A204.1 (cell line): ENCODE results near the gene WBP2NL.

Experiments
- FAIRE-seq: peaks from 2 replicates; lab custom pipeline; 2012; peaks lifted over from hg19 to GRCh38; lab: Jason Lieb, UNC

WBP2NL gene

GRCh38 chr22:42072606-42073330 lies 74.2 kb downstream of the WBP2NL start:
- no peak for FAIRE-seq

GRCh38 chr22:42073621-42074041 lies 75.0 kb downstream of the WBP2NL start:
- FAIRE-seq = no peak

GRCh38 chr22:42074132-42074811 lies 75.7 kb downstream of the WBP2NL start, which contains the start of gene PHETA2:
Gene PHETA2, plus strand, starts transcription at chr22:42074248. Its CDS starts 3,046 bp downstream, at chr22:42077294.
- FAIRE-seq = no peak

GRCh38 chr22:42074846-42075676 lies 76.5 kb downstream of the WBP2NL start:
- no peak for FAIRE-seq

GRCh38 chr22:42076764-42077485 lies 78.3 kb downstream of the WBP2NL start:
- no peak for FAIRE-seq

GRCh38 chr22:42077486-42078125 lies 79.0 kb downstream of the WBP2NL start:
- FAIRE-seq = no peak
